HepG2 (cell line): ENCODE measurements around the gene NCOA1. TPM values are rescaled to one million over a fixed set of nuclear protein-coding genes. Genes with fewer than 3 reads are reported as not detected.

Experiments used
- ATAC-seq: fragments of 200-7000 bp; cut with Tn5 transposase; 3 replicates; pipeline ENCODE4 v1.9.1; 2020; ENCODE audit warnings: mild to moderate bottlenecking, moderate library complexity
- BruUV-seq: library from RNA; stranded (reverse); fragments of 400-500 nt; replicated peaks from 2 replicates; lab custom pipeline; 2021; lab: Mats Ljungman, UMichigan
- CTCF ChIA-PET: fragments of 300-600 bp; formaldehyde crosslinking; extraction: SDS; loops from one replicate; lab custom pipeline; 2021; ENCODE audit warnings: low total read pairs, inconsistent platforms, low intra/inter-chr PET ratio; lab: Yijun Ruan, JAX
- POLR2A ChIA-PET: fragments of 350-600 bp; sonication (Branson Sonifier 250); formaldehyde crosslinking; loops from one replicate; lab custom pipeline; 2020; ENCODE audit warnings: antibody characterized with exemption, inconsistent platforms; lab: Yijun Ruan, JAX
- DNase-seq: peaks from one replicate; pipeline ENCODE4 v3.0.0-alpha.2; 2015; ENCODE audit warnings: low spot score
- FAIRE-seq: peaks from 3 replicates; lab custom pipeline; 2011; peaks lifted over from hg19 to GRCh38; lab: Jason Lieb, UNC
- H2AFZ ChIP-seq: one replicate; pipeline ENCODE4 v1.6.1; 2011; ENCODE audit warnings: low read length, inconsistent platforms
- H3K27ac ChIP-seq: fragments of 300-600 bp; 3 replicates; pipeline ENCODE4 v1.8.0; 2011; ENCODE audit warnings: mixed run types, mild to moderate bottlenecking, mixed read lengths, low read length, inconsistent platforms; ENCODE audit not compliant: insufficient read depth; ENCODE audit errors: extremely low read length
- H3K27me3 ChIP-seq, 2 experiments: fragments of 200-600 bp in 1 of 2; 2 replicates in 1 of 2; 3 replicates in 1 of 2; pipeline versions ENCODE4 v1.6.0 to v1.8.0; 2011; ENCODE audit warnings: low read length in 2 of 2, mild to moderate bottlenecking in 2 of 2, moderate library complexity in 2 of 2, inconsistent platforms in 1 of 2; ENCODE audit not compliant: insufficient read depth in 2 of 2, control insufficient read depth in 1 of 2
- H3K36me3 ChIP-seq, 2 experiments: fragments of 200-600 bp in 1 of 2; replicated peaks in 1 of 2; 2 replicates in 1 of 2; 3 replicates in 1 of 2; pipeline versions ENCODE4 v1.5.1 to v1.8.0; 2011; ENCODE audit warnings: low read length in 2 of 2, inconsistent platforms in 1 of 2; ENCODE audit not compliant: insufficient read depth in 2 of 2, control insufficient read depth in 1 of 2
- H3K4me1 ChIP-seq: 2 replicates; pipeline ENCODE4 v1.5.1; 2012; ENCODE audit warnings: low read length, inconsistent platforms; ENCODE audit not compliant: insufficient read depth
- H3K4me2 ChIP-seq: 2 replicates; pipeline ENCODE4 v1.6.0; 2011; ENCODE audit warnings: low read depth, low read length, inconsistent platforms
- H3K4me3 ChIP-seq, 3 experiments: fragments of 200-600 bp in 1 of 3; sonication (generic), shearing (Covaris generic) in 1 of 3; replicated peaks in 1 of 3; 2 replicates each; pipeline ENCODE4 v1.5.1; 2011 to 2016; ENCODE audit warnings: low read length in 3 of 3, inconsistent platforms in 2 of 3, low read depth in 2 of 3, mild to moderate bottlenecking in 2 of 3, control low read depth in 1 of 3, mixed read lengths in 1 of 3; ENCODE audit not compliant: insufficient read depth in 1 of 3
- H3K79me2 ChIP-seq: one replicate; pipeline ENCODE4 v1.6.1; 2011; ENCODE audit warnings: low read length, inconsistent platforms; ENCODE audit not compliant: insufficient read depth
- H3K9ac ChIP-seq: 2 replicates; pipeline ENCODE4 v1.6.0; 2011; ENCODE audit warnings: mild to moderate bottlenecking, low read depth, low read length, inconsistent platforms; ENCODE audit not compliant: insufficient read depth
- H3K9me3 ChIP-seq: 2 replicates; pipeline ENCODE4 v1.5.1; 2012; ENCODE audit warnings: mild to moderate bottlenecking, low read length
- H4K20me1 ChIP-seq: 2 replicates; pipeline ENCODE4 v1.6.0; 2011; ENCODE audit warnings: inconsistent platforms, mild to moderate bottlenecking, low read length, moderate library complexity; ENCODE audit not compliant: insufficient read depth
- CEBPB ChIP-seq: IDR thresholded peaks from 2 replicates; pipeline ENCODE4 v1.6.1; 2011; ENCODE audit warnings: low read depth, low read length, improper control_type of control experiment, borderline replicate concordance
- FOSL2 ChIP-seq: sonication (generic); formaldehyde crosslinking; IDR thresholded peaks from 2 replicates; pipeline ENCODE4 v1.4.0; 2020; ENCODE audit warnings: missing genetic modification reagents
- RAD51 ChIP-seq: fragments of 450-650 bp; IDR thresholded peaks from 2 replicates; pipeline ENCODE4 v1.6.1; 2016; ENCODE audit warnings: borderline replicate concordance
- SALL1 ChIP-seq: sonication (generic); formaldehyde crosslinking; IDR thresholded peaks from 2 replicates; pipeline ENCODE4 v1.8.0; 2022; ENCODE audit warnings: mild to moderate bottlenecking, missing genetic modification reagents
- WGBS: methylation state at CpG from one replicate; pipeline ENCODE4 v1.1.6; 2017; ENCODE audit warnings: low lambda C conversion rate; 5-methylcytosine and 5-hydroxymethylcytosine counted together
- in situ Hi-C: cut with HindIII; loops from 2 replicates; pipeline ENCODE4 v1.10.0; 2017; ENCODE audit warnings: low pct_unique_long_range_greater_than_20kb; ENCODE audit not compliant: extremely low pct_ligation_motif_present
- intact Hi-C: fragments of 100-400 bp; cut with micrococcal nuclease; formaldehyde crosslinking; loops from one replicate; pipeline ENCODE4 v1.10.0; 2022; ENCODE audit not compliant: unreplicated experiment
- polyA plus RNA-seq, 8 experiments: library from polyadenylated mRNA; depleted of rRNA in 3 of 8; stranded (reverse) in 7 of 8; unstranded in 1 of 8; fragments of >200 nt; fragmentation: Illumina TruSeq in 4 of 8; extraction: Trizol in 4 of 8; gene quantifications; 2 replicates each; pipeline versions ENCODE4 v1.2.1 to v1.2.3, GENCODE V29; 2011 to 2016; ENCODE audit warnings: low read depth in 4 of 8, missing spikeins in 1 of 8, mixed read lengths in 1 of 8; ENCODE audit not compliant: insufficient read depth in 1 of 8
- total RNA-seq, 5 experiments: library from RNA; depleted of rRNA; stranded (reverse); fragments of >200 nt; fragmentation: Illumina TruSeq; extraction: Trizol; gene quantifications; 2 replicates each; pipeline ENCODE4 v1.2.3, GENCODE V29; 2016; ENCODE audit warnings: low read depth in 1 of 5
- TF ChIP-seq, protein P1 (sequence below): sonication (generic); formaldehyde crosslinking; IDR thresholded peaks from 2 replicates; pipeline ENCODE4 v1.4.0; 2020; ENCODE audit warnings: missing genetic modification reagents

Gene NCOA1
- total and polyA plus RNA-seq, 2 of the 13 experiments (the other 11 are each of a cell fraction or from before 2014, with no cell fraction given), result 10.0 to 10.4 TPM

DNA sequence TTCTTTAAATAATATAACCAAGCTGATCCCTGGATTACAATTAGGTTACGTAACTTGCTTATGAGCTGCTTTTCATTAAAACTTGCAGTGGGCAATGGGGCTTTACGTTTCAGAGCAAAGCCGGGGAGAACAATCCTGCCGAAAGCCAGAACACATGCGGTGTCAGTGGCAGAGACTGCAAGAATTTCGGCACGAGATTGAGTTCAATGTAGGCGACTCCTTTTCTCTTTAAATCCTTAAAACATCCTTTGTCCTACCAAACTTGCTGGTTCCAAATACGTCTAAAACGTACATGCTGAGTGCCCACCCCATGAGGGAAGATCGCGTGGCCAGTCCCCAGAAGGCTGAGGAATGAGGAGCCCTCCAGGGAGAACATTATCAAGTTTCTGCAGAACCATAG, 36.8 kb upstream of the NCOA1 start:
- Histone ChIP-seq H4K20me1 (no peaks in the 10 kb centered on the region), H3K27me3 (peaks cover 2 to 14% of the 10 kb centered on the region in 2 experiments; a peak in 3 of 5 replicates), H3K4me1 (no peaks in the 10 kb centered on the region), H3K9ac (no peak overlapping the region), H3K36me3 (no peaks in the 10 kb centered on the region), H3K79me2 (no peaks in the 10 kb centered on the region), H3K27ac (no peak overlapping the region), H3K4me3 (no peak overlapping the region), H3K9me3 (peaks cover 13% of the 10 kb centered on the region), H2AFZ (no peak overlapping the region), H3K4me2 (no peak overlapping the region)
- no peak for ATAC-seq
- FAIRE-seq, result no peak
- intact Hi-C loops, result no loop called here
- CTCF ChIA-PET, result no interaction called here
- 26% methylated on average over 12 of the region's 12 CpGs for WGBS
- in situ Hi-C loops, result no loop called here
- POLR2A ChIA-PET, result no interaction called here
- no peak for DNase-seq
- no TSS peak for BruUV-seq
- 0 out of 2 replicates have a peak, but pooled peaks have one; percentile 10 for TF ChIP-seq CEBPB
- TF ChIP-seq, protein P1, sequence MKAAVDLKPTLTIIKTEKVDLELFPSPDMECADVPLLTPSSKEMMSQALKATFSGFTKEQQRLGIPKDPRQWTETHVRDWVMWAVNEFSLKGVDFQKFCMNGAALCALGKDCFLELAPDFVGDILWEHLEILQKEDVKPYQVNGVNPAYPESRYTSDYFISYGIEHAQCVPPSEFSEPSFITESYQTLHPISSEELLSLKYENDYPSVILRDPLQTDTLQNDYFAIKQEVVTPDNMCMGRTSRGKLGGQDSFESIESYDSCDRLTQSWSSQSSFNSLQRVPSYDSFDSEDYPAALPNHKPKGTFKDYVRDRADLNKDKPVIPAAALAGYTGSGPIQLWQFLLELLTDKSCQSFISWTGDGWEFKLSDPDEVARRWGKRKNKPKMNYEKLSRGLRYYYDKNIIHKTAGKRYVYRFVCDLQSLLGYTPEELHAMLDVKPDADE (CRISPR knock-in tag), result no peak

DNA sequence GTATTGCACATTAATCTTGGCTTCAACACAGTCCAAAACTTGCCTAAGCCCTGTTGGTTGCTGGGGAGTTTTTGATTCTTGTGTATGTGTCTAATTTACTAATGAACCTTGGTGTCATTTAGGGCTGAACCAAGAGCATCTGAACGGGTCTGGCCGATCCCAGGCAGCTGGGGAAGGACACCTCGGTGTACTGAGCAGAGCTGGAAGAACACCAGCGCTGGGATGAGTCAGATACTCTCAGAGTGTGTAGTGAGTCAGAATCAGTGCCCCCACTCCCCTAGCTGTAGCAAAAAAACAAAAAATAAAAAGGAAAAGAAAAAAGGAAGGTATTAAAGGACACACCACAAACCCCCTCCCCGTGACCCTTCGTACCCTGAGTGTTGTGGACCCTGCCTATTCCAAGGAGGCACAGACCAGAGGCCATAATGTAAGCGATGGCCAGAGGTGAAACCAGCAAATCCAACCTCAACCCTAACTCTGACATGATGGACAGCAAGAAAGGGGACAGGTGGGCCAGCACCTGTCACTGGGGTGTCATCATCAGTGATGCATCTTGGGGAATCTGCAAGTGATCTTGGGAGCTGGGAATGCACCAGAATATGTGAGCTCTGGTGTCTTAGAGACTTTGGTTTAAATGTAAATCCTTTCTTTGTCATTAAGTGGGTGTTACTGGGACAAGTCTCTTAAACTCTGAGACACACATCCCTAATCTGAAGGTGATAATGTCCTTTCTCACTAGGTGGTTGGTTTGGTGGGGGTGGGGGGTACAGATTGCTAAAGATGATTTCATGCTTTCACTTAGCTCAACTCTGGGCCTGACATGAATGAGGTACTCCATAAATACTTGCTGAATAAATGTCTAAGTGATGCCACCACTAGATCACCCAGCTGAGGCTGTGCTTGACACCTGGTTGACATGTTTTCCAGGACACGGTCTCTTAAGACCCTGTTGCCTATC, 34.2 kb upstream of the NCOA1 start:
- H3K4me3 ChIP-seq, result no peak overlapping the region
- H3K27me3 ChIP-seq, result peaks cover 2 to 14% of the 10 kb centered on the region in 2 experiments; a peak in 4 of 5 replicates
- DNase-seq (no peak), FAIRE-seq (no peak), ATAC-seq (peak; percentile 69; the same call in 2 of the 3 replicates)
- ChIA-PET CTCF (no interaction called here), POLR2A (no interaction called here)
- TF ChIP-seq FOSL2 (CRISPR knock-in tag) (peak; percentile 28; the same call in 1 of the 2 replicates), RAD51 (no peak), SALL1 (CRISPR knock-in tag) (no peak)
- no peaks in the 10 kb centered on the region for H4K20me1 ChIP-seq
- H3K4me2 ChIP-seq, result no peak overlapping the region
- H2AFZ ChIP-seq, result no peak overlapping the region
- no TSS peak for BruUV-seq
- no peaks in the 10 kb centered on the region for H3K9me3 ChIP-seq
- no peaks in the 10 kb centered on the region for H3K79me2 ChIP-seq
- in situ Hi-C loops (no loop called here), intact Hi-C loops (no loop called here)
- no peak overlapping the region for H3K9ac ChIP-seq
- H3K4me1 ChIP-seq, result no peaks in the 10 kb centered on the region
- WGBS, result 24% methylated on average over 8 of the region's 8 CpGs
- no peak overlapping the region for H3K27ac ChIP-seq
- H3K36me3 ChIP-seq, result no peaks in the 10 kb centered on the region
